ENCODE data around the gene PHEX. TPM values are rescaled to one million over a fixed set of nuclear protein-coding genes. Genes with fewer than 3 reads are reported as not detected.

PHEX gene
- total and polyA plus RNA-seq, 2 donors = 0.10 to 0.53 TPM

- no peak for DNase-seq (ENCODE audit: extremely low spot score)
- Histone ChIP-seq H3K36me3 (ENCODE audit: insufficient read depth) (no peaks in the 10 kb centered on the region), H3K27ac (ENCODE audit: low read depth) (no peak overlapping the region), H3K4me3 (ENCODE audit: low read depth, low read length) (no peak overlapping the region), H3K4me1 (ENCODE audit: insufficient read depth) (no peaks in the 10 kb centered on the region)
- 49% methylated on average over 1 of the region's 1 CpG for WGBS
Observed at GRCh38 chrX:22126327-22126726, 94.2 kb downstream of the PHEX start.

GRCh38 chrX:22128961-22129360 lies 96.8 kb downstream of the PHEX start:
- Histone ChIP-seq H3K4me3 (ENCODE audit: low read depth, low read length) (no peak overlapping the region), H3K36me3 (ENCODE audit: insufficient read depth) (no peaks in the 10 kb centered on the region), H3K4me1 (ENCODE audit: insufficient read depth) (no peaks in the 10 kb centered on the region), H3K27ac (ENCODE audit: low read depth) (no peak overlapping the region)
- WGBS = 92% methylated on average over 4 of the region's 4 CpGs
- no peak for DNase-seq (ENCODE audit: extremely low spot score)

- Histone ChIP-seq H3K4me3 (ENCODE audit: low read depth, low read length) (no peak overlapping the region), H3K36me3 (ENCODE audit: insufficient read depth) (no peaks in the 10 kb centered on the region), H3K4me1 (ENCODE audit: insufficient read depth) (no peaks in the 10 kb centered on the region), H3K27ac (ENCODE audit: low read depth) (no peak overlapping the region)
- WGBS = 25% methylated on average over 4 of the region's 4 CpGs
- no peak for DNase-seq (ENCODE audit: extremely low spot score)
Observed at GRCh38 chrX:22134681-22135080, 102.6 kb downstream of the PHEX start.

- Histone ChIP-seq H3K4me1 (ENCODE audit: insufficient read depth) (no peaks in the 10 kb centered on the region), H3K4me3 (ENCODE audit: low read depth, low read length) (no peak overlapping the region), H3K27ac (ENCODE audit: low read depth) (no peak overlapping the region), H3K36me3 (ENCODE audit: insufficient read depth) (no peaks in the 10 kb centered on the region)
- no peak for DNase-seq (ENCODE audit: extremely low spot score)
- 41% methylated on average over 4 of the region's 4 CpGs for WGBS
Observed at GRCh38 chrX:22135171-22135711, 103.1 kb downstream of the PHEX start.

- 20% methylated on average over 11 of the region's 11 CpGs for WGBS
- no peaks in the 10 kb centered on the region for H3K4me1 ChIP-seq (ENCODE audit: insufficient read depth)
- H3K36me3 ChIP-seq (ENCODE audit: insufficient read depth) = no peaks in the 10 kb centered on the region
- H3K4me3 ChIP-seq (ENCODE audit: low read depth, low read length) = no peak overlapping the region
- DNase-seq (ENCODE audit: extremely low spot score) = no peak
- no peak overlapping the region for H3K27ac ChIP-seq (ENCODE audit: low read depth)
Observed at GRCh38 chrX:22135994-22136684, 104.0 kb downstream of the PHEX start.

GRCh38 chrX:22136711-22137110 lies 104.6 kb downstream of the PHEX start:
- no peaks in the 10 kb centered on the region for H3K4me1 ChIP-seq (ENCODE audit: insufficient read depth)
- H3K27ac ChIP-seq (ENCODE audit: low read depth) = no peak overlapping the region
- DNase-seq (ENCODE audit: extremely low spot score) = no peak
- no peak overlapping the region for H3K4me3 ChIP-seq (ENCODE audit: low read depth, low read length)
- H3K36me3 ChIP-seq (ENCODE audit: insufficient read depth) = no peaks in the 10 kb centered on the region
- 68% methylated on average over 5 of the region's 5 CpGs for WGBS

GRCh38 chrX:22139822-22140221 lies 107.7 kb downstream of the PHEX start:
- DNase-seq (ENCODE audit: extremely low spot score) = no peak
- Histone ChIP-seq H3K4me3 (ENCODE audit: low read depth, low read length) (no peak overlapping the region), H3K4me1 (ENCODE audit: insufficient read depth) (no peaks in the 10 kb centered on the region), H3K36me3 (ENCODE audit: insufficient read depth) (no peaks in the 10 kb centered on the region), H3K27ac (ENCODE audit: low read depth) (no peak overlapping the region)
- WGBS = 100% methylated on average over 1 of the region's 1 CpG

GRCh38 chrX:22141047-22141730 lies 109.1 kb downstream of the PHEX start:
- no peak for DNase-seq (ENCODE audit: extremely low spot score)
- H3K27ac ChIP-seq (ENCODE audit: low read depth) = no peak overlapping the region
- WGBS = 85% methylated on average over 4 of the region's 4 CpGs
- H3K36me3 ChIP-seq (ENCODE audit: insufficient read depth) = no peaks in the 10 kb centered on the region
- H3K4me1 ChIP-seq (ENCODE audit: insufficient read depth) = no peaks in the 10 kb centered on the region
- H3K4me3 ChIP-seq (ENCODE audit: low read depth, low read length) = no peak overlapping the region

- no peak for DNase-seq (ENCODE audit: extremely low spot score)
- WGBS = 40% methylated on average over 1 of the region's 1 CpG
- Histone ChIP-seq H3K4me3 (ENCODE audit: low read depth, low read length) (no peak overlapping the region), H3K27ac (ENCODE audit: low read depth) (no peak overlapping the region), H3K4me1 (ENCODE audit: insufficient read depth) (no peaks in the 10 kb centered on the region), H3K36me3 (ENCODE audit: insufficient read depth) (no peaks in the 10 kb centered on the region)
Observed at GRCh38 chrX:22147214-22147613, 115.1 kb downstream of the PHEX start.

- WGBS = 94% methylated on average over 3 of the region's 3 CpGs
Observed at GRCh38 chrX:22147942-22148341, 115.8 kb downstream of the PHEX start.

GRCh38 chrX:22148565-22148964 lies 116.4 kb downstream of the PHEX start:
- Histone ChIP-seq H3K36me3 (ENCODE audit: insufficient read depth) (no peaks in the 10 kb centered on the region), H3K4me1 (ENCODE audit: insufficient read depth) (no peaks in the 10 kb centered on the region), H3K4me3 (ENCODE audit: low read depth, low read length) (no peak overlapping the region), H3K27ac (ENCODE audit: low read depth) (no peak overlapping the region)
- DNase-seq (ENCODE audit: extremely low spot score) = no peak
- WGBS = 95% methylated on average over 2 of the region's 2 CpGs

More at GRCh38 chrX:22147942-22148341, 115.8 kb downstream of the PHEX start:
- Histone ChIP-seq H3K4me3 (ENCODE audit: low read depth, low read length) (no peak overlapping the region), H3K36me3 (ENCODE audit: insufficient read depth) (no peaks in the 10 kb centered on the region), H3K27ac (ENCODE audit: low read depth) (no peak overlapping the region), H3K4me1 (ENCODE audit: insufficient read depth) (no peaks in the 10 kb centered on the region)
- no peak for DNase-seq (ENCODE audit: extremely low spot score)

- H3K4me1 ChIP-seq (ENCODE audit: insufficient read depth) = no peaks in the 10 kb centered on the region
- H3K4me3 ChIP-seq (ENCODE audit: low read depth, low read length) = no peak overlapping the region
- H3K27ac ChIP-seq (ENCODE audit: low read depth) = no peak overlapping the region
- DNase-seq (ENCODE audit: extremely low spot score) = no peak
- H3K36me3 ChIP-seq (ENCODE audit: insufficient read depth) = no peaks in the 10 kb centered on the region
- 72% methylated on average over 3 of the region's 3 CpGs for WGBS
Observed at GRCh38 chrX:22150371-22150770, 118.2 kb downstream of the PHEX start.

- Histone ChIP-seq H3K4me3 (ENCODE audit: low read depth, low read length) (no peak overlapping the region), H3K36me3 (ENCODE audit: insufficient read depth) (no peaks in the 10 kb centered on the region), H3K4me1 (ENCODE audit: insufficient read depth) (no peaks in the 10 kb centered on the region), H3K27ac (ENCODE audit: low read depth) (no peak overlapping the region)
- no peak for DNase-seq (ENCODE audit: extremely low spot score)
- 74% methylated on average over 6 of the region's 6 CpGs for WGBS
Observed at GRCh38 chrX:22155126-22155525, 123.0 kb downstream of the PHEX start.

GRCh38 chrX:22159071-22159470 lies 126.9 kb downstream of the PHEX start:
- Histone ChIP-seq H3K36me3 (ENCODE audit: insufficient read depth) (no peaks in the 10 kb centered on the region), H3K4me1 (ENCODE audit: insufficient read depth) (no peaks in the 10 kb centered on the region), H3K4me3 (ENCODE audit: low read depth, low read length) (no peak overlapping the region), H3K27ac (ENCODE audit: low read depth) (no peak overlapping the region)
- DNase-seq (ENCODE audit: extremely low spot score) = no peak
- 84% methylated on average over 5 of the region's 5 CpGs for WGBS
